T-helper 2 cell treated with Interferon-gamma antibody and Interleukin-4, amounts not matched to agents 5 μg/mL and 100 μg/mL, for 36 hours (primary cell): ENCODE results near the gene TTLL1.
"Not testable (repeated sequence)": the region's sequence is repeated elsewhere in the genome, so short reads cannot be mapped to it uniquely, and the experiment has no call there.

Experiments used
- DNase-seq: peaks from one replicate; pipeline ENCODE4 v3.0.0; 2021; ENCODE audit warnings: low spot score
- H3K27ac Mint-ChIP-seq: one replicate; pipeline ENCODE4 v1.8.0; 2021; ENCODE audit warnings: mild to moderate bottlenecking, mixed read lengths
- H3K27me3 Mint-ChIP-seq: one replicate; pipeline ENCODE4 v1.8.0; 2021; ENCODE audit warnings: low read depth, mixed read lengths
- H3K36me3 Mint-ChIP-seq: one replicate; pipeline ENCODE4 v1.8.0; 2021; ENCODE audit warnings: low read depth, mixed read lengths
- H3K4me1 Mint-ChIP-seq: one replicate; pipeline ENCODE4 v1.8.0; 2021; ENCODE audit warnings: low read depth, mixed read lengths
- H3K4me3 Mint-ChIP-seq: one replicate; pipeline ENCODE4 v1.8.0; 2022; ENCODE audit warnings: mild to moderate bottlenecking, moderate library complexity, mixed read lengths
- H3K9me3 Mint-ChIP-seq: one replicate; pipeline ENCODE4 v1.8.0; 2021; ENCODE audit warnings: mixed read lengths

Gene TTLL1

DNA sequence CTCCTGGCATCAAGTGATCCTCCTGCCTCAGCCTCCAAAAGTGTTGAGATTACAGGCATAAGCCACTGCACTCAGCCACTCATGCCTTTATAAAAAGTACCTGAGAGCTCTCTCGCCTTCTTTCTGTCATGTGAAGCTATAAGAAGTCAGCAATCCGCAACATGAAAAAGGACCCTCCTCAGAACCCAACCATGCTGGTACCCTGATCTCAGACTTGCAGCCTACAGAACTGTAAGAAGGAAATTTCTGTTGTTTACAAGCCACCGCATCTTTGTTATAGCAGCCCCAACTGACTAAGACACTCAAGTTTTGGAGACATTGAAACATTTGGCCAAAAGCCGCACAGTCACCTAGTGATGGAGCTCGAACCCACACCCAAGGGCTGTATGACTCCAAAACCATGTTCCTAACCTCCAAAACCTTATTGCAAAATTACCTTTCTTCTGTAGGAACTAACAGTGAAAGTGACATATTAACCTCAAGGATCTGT lies 83.1 kb downstream of the TTLL1 start:
- no peak for DNase-seq
- H3K4me1 Mint-ChIP-seq: peaks cover 35% of the 10 kb centered on the region
- H3K36me3 Mint-ChIP-seq: no peaks in the 10 kb centered on the region
- no peak overlapping the region for H3K27ac Mint-ChIP-seq
- no peak overlapping the region for H3K4me3 Mint-ChIP-seq
- H3K27me3 Mint-ChIP-seq: no peaks in the 10 kb centered on the region
- no peaks in the 10 kb centered on the region for H3K9me3 Mint-ChIP-seq

DNA sequence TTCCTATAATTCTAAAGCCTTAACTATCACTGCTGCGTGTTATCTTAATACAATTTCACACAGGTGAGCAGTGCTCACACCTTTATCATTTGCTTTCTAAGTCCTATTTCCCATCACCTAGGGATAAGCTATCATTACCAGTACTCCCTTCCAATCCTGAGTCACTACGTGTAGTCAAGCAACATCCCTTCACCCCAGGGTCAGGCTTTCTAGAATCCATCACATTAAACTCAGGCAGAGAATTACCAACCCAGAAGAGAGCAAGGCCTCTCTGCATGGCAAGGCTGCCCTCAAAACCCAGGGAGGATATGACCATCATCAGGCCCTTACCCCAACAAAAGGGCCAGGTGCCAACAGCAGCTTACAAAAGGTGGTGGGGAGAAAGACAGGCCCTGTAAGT lies 84.1 kb downstream of the TTLL1 start:
- no peak overlapping the region for H3K27ac Mint-ChIP-seq

DNA sequence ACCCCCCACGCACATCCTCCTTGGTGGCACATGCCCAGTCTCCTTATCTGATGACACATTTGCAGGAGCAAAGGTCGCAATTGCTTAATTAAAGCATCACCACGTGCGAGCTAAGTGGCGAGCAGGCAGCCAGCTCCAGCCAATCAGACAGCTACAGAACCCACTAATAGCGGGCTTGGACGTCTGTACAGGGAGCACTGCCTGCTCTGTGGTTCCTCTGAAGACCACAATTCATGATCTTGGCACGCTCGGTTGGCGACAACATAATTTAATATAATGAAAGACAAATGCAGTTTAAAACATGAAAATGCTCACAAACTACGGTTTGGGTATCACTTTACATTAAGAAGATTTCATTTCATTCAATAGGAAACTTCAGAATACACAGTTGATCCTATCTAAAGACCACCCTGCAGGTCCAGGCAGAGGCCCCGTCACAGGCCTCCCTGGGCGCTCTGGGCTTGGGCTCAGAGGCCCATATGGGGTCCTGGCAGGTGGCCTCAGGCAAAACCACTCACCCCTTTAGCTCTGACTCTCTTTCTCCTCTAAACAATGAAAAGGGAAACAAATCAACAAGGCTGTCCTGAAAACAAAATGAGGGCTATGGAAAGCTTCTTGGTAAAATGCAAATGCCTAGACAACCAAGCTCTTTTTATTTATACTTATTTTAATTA lies 84.7 kb downstream of the TTLL1 start:
- DNase-seq: no peak
- Mint-ChIP-seq H3K4me1 (peaks cover 45% of the 10 kb centered on the region), H3K27ac (no peak overlapping the region), H3K27me3 (no peaks in the 10 kb centered on the region), H3K9me3 (no peaks in the 10 kb centered on the region), H3K36me3 (no peaks in the 10 kb centered on the region), H3K4me3 (no peak overlapping the region)

More for the DNA sequence above, 84.1 kb downstream of the TTLL1 start:
- DNase-seq: no peak
- H3K4me1 Mint-ChIP-seq: peaks cover 44% of the 10 kb centered on the region
- no peaks in the 10 kb centered on the region for H3K27me3 Mint-ChIP-seq
- no peaks in the 10 kb centered on the region for H3K36me3 Mint-ChIP-seq
- no peaks in the 10 kb centered on the region for H3K9me3 Mint-ChIP-seq
- H3K4me3 Mint-ChIP-seq: no peak overlapping the region

DNA sequence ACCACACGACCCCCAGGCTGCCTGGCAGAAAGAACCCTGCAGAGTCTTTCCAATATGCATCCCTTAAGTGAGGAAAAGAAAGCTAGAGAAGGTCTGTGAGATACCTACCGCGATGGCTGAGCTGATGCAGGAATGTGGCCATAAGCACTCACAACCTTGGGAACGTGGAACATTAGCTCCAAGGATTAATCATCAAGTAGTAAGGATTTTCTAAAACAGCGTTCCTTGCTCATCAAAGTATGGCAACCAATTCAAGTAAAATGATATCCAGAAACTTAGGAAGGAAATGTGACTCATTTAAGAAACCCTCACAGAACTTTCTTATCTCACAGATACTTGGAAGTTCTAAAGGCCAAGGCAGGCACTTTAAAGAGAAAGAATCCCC lies 87.0 kb downstream of the TTLL1 start:
- DNase-seq: no peak
- Mint-ChIP-seq H3K27me3 (no peaks in the 10 kb centered on the region), H3K4me1 (peaks cover 56% of the 10 kb centered on the region), H3K9me3 (no peaks in the 10 kb centered on the region), H3K4me3 (peak overlapping the region; percentile 52), H3K36me3 (no peaks in the 10 kb centered on the region), H3K27ac (no peak overlapping the region)

DNA sequence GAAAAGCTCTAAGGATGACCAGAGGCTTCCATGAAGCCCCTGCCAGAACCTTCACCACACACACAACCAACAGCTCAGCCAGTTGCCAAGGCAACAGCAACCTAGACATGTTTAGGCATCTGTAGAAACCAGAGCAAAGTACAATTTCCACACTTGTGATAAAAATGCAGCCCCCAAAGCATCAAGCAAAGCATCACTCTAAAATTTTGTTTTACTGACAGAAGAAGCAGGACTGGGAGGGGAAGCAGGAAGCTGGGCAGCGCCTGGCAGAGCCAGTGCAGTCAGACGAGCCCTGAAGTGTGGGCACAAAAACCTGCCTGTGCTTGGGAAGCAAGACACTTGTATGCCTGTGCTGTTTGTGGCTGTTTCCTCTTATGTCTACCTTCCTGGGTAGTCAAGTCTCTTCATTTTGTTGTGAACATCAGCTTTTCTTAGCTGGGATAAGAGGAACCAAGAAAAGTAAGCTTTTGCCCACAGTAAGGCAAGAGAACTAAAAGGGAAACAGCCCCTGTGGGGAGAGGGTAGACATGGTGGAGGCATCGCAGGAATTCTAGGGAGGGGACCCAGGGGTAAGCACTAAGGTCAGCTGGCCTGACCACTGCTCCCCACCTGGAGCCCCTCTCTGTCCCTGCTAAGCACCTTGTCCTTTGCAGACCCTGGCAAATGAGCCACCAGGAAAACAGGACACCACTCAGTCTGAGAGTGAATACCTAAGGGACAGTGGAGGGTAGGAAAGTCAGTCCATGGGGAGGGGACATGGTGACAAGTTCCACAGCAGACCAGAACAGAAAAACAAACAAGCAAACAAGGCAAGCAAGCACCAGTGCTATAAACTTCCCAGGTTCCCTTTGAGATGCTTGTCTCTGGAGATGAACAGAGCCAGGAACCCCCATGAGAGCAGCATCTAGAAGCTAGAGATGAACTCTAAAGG lies 87.7 kb downstream of the TTLL1 start:
- peak overlapping the region; percentile 52 for H3K4me3 Mint-ChIP-seq
- no peaks in the 10 kb centered on the region for H3K9me3 Mint-ChIP-seq
- DNase-seq: no peak
- no peaks in the 10 kb centered on the region for H3K27me3 Mint-ChIP-seq
- H3K27ac Mint-ChIP-seq: peak overlapping the region; percentile 38
- H3K4me1 Mint-ChIP-seq: peaks cover 56% of the 10 kb centered on the region
- H3K36me3 Mint-ChIP-seq: no peaks in the 10 kb centered on the region

DNA sequence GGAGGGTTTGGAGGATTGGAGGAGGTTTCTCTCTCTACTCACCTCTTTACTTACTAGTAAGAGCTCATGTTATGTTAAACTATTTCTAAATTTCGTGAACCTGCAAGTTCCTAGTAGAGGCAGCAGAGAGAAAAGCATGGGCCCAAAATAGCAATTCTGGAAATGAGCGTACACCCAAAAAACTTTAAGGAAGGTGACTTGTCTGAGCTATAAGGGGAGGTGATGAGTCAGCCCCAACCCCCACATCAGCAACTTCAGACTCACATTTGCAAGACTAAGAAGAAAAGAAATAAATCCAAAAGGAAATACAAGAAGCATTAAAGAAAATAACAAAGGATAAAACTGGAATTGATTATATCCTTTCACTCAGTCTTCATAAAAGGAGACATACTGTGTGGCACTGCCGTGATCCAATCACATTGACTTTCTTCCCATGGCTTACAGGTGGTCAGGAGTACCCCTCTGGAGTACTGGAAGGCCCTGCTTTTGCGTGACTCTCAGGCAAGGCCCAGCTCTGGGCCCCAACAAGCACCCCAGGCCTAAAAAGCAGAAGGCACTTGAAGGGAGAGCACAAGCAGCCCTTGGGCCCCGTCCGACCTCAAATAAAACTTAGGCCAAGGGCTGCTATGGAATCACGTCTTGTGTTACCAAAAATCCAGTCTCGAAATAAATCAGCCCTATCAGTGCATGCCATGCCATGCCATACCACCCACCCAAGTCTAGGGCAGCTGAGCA lies 88.6 kb downstream of the TTLL1 start:
- Mint-ChIP-seq H3K27ac (peak overlapping the region; percentile 80), H3K4me3 (peak overlapping the region; percentile 67), H3K27me3 (no peaks in the 10 kb centered on the region), H3K36me3 (no peaks in the 10 kb centered on the region), H3K9me3 (no peaks in the 10 kb centered on the region), H3K4me1 (peaks cover 58% of the 10 kb centered on the region)
- peak; percentile 63 for DNase-seq

DNA sequence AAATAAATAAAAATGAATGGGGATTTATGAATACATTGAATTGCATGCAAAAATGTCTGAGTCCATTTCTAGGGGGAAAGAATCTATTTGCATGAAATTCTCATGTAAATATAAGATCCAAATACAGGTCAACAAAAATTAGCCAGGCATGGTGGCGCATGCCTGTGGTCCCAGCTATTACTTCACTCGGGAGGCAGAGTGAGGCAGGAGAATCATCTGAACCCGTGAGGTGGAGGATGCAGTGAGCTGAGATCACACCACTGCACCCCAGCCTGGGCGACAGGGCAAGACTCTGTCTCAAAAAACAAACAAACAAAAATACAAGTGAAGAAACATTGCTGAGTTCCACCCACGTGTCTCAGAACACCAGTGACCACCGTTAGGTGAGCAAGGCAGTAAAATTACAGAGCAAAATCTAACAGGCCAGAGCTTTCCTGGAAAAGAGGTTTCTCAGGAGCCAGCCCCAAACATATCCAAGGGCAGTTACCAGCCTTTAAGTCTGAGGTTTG lies 91.6 kb downstream of the TTLL1 start:
- Mint-ChIP-seq H3K4me1 (peaks cover 44% of the 10 kb centered on the region), H3K4me3 (no peak overlapping the region), H3K27me3 (no peaks in the 10 kb centered on the region), H3K9me3 (no peaks in the 10 kb centered on the region), H3K36me3 (no peaks in the 10 kb centered on the region), H3K27ac (peak overlapping the region; percentile 12)
- DNase-seq: no peak

DNA sequence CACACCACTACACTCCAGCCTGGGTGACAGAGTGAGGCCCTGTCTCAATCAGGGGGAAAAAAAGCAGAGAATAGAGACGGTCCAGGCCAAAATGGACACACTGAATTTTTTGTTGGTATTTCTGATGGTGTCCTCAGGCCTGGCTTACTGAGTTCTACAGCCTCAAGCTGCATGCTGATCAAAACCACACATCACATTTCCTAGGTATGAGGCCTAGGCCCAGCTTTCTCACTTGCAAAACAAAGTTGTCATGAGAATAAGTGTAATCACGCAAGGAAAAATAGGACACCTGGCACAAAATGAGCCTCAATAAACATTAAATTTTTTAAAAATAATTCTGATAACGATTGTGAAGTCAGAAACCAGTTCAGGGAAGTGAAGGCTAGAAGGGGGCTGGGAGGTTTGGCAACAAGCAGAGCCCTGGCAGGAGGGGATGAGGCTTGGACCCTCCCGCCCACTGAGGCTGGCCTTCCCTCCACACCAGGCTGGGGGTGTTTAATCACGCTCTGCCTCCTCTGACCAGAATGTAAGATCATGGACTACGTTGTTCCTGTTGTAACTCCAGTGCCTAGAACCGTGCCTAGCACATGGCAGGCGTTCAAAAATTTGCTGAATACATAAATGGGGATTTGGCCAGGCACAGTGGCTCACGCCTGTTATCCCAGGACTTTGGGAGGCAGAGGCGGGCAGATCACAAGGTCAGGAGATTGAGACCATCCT lies 92.4 kb downstream of the TTLL1 start:
- no peaks in the 10 kb centered on the region for H3K9me3 Mint-ChIP-seq
- no peak overlapping the region for H3K27ac Mint-ChIP-seq
- H3K36me3 Mint-ChIP-seq: peaks cover 2% of the 10 kb centered on the region
- H3K27me3 Mint-ChIP-seq: no peaks in the 10 kb centered on the region
- H3K4me3 Mint-ChIP-seq: no peak overlapping the region
- DNase-seq: no peak
- peaks cover 36% of the 10 kb centered on the region for H3K4me1 Mint-ChIP-seq

DNA sequence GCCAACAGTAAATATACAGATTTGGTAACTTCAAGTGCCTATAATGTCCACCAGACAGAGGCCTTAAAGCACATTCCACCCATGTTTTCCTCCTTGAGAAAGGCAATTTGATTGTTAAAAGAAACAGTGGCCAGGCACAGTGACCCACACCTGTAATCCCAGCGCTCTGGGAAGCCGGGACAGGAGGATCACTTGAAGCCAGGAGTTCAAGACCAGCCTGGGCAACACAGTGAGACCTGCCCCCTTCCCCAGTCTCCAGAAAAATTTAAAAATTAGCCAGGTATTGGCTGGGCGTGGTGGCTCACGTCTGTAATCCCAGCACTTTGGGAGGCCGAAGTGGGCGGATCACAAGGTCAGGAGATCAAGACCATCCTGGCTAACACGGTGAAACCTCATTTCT lies 93.5 kb downstream of the TTLL1 start:
- not testable (repeated sequence) for H3K27me3 Mint-ChIP-seq, H3K36me3 Mint-ChIP-seq, DNase-seq, H3K27ac Mint-ChIP-seq, H3K9me3 Mint-ChIP-seq, H3K4me3 Mint-ChIP-seq
- peaks cover 25% of the 10 kb centered on the region for H3K4me1 Mint-ChIP-seq

DNA sequence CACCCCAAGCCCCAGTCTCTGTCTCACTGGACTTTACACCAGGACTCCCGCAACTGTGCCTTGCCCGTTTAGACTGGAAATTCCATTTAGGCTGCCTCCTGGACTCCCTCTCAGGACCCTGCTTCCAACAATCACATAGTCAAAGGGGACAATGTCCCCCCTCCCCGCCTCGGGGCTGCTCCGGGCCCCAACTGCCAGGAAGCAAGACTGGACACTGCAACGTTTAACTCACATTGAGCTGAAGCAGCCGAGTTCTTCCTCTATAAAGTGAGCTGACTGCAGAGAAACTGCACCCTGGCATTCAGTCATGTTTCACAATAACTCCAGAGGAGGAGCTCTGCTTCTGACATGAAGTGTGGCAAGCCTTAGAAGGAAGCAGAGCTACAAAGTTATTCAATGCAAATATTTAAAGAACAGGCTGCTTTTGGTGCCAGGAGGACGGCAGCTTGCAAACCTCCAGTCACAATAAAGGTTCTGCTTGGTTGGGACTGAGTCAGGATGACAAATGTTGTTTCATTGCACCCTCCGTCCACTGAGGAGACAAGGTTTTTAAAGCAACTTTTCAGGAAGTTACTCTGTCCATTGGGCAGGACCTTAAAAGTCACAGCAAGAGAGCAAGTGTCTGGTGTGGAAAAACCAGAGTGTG lies 94.2 kb downstream of the TTLL1 start:
- H3K27me3 Mint-ChIP-seq: no peaks in the 10 kb centered on the region
- no peak overlapping the region for H3K4me3 Mint-ChIP-seq
- peaks cover 20% of the 10 kb centered on the region for H3K4me1 Mint-ChIP-seq
- H3K9me3 Mint-ChIP-seq: no peaks in the 10 kb centered on the region
- DNase-seq: no peak
- H3K36me3 Mint-ChIP-seq: peaks cover 2% of the 10 kb centered on the region
- H3K27ac Mint-ChIP-seq: no peak overlapping the region

DNA sequence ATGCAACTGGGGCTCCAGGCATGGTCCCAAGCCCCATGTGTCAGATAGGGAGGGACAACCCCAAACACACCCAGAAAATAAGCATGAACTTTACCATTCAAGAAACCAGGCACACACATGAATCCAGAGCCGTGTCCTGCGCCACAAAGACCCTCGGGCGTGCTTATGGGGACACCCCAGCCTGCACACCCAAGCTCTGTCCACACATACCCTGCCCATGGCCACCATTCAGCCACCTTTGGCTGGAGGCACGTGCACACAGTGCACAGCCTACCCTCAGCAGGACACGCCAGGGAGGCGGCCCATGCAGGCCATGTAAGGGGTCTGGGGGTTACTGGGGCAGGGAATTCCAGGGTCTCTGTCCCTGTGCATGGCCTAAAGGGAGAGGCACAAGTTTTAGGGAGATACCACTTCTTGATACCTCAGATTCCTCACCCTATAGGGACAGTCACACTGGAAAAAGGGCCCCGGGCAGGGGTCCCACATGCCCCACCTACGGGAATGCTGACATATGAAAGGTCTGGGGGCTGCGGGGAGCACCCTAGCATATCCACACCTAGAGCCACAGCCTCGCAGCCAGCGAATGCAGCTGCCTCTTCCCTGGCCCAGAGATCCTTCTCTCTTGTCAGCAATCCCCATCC lies 94.8 kb downstream of the TTLL1 start:
- no peak overlapping the region for H3K27ac Mint-ChIP-seq
- peaks cover 2% of the 10 kb centered on the region for H3K36me3 Mint-ChIP-seq
- no peak for DNase-seq
- H3K4me3 Mint-ChIP-seq: no peak overlapping the region
- no peaks in the 10 kb centered on the region for H3K9me3 Mint-ChIP-seq
- H3K4me1 Mint-ChIP-seq: peaks cover 18% of the 10 kb centered on the region
- H3K27me3 Mint-ChIP-seq: no peaks in the 10 kb centered on the region

DNA sequence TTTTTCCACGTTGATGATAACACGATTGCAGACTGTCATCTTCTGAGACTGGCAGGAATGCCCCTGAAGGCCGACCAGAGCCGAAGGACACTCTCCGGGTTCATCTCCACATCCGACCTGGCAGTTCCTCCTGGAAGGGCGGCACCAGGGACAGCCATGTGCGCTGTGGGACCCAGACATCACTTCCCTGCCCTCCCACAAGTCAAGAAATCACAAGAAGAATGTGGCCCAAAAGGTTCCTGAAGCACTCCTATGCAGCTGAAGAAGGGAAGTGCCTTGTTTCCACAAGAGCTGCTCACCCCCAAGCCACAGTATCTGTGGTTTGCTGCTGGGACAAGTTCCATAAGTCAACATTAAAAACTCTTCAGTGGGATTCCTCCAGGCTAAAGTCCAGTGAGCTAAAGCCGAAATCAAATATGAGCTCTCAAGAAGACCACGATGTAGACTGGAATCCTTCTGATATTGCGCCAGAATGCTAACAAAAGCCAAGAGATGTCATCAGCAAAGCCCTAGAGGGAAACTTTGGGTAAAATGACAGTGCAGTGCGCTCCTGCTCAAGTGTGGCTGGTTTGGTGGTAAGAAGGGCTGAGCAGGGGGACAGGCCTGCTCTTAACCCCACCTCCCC lies 95.4 kb downstream of the TTLL1 start:
- DNase-seq: no peak
- H3K36me3 Mint-ChIP-seq: peaks cover 2% of the 10 kb centered on the region
- H3K4me3 Mint-ChIP-seq: no peak overlapping the region
- no peaks in the 10 kb centered on the region for H3K27me3 Mint-ChIP-seq
- H3K9me3 Mint-ChIP-seq: no peaks in the 10 kb centered on the region
- H3K4me1 Mint-ChIP-seq: peaks cover 14% of the 10 kb centered on the region
- no peak overlapping the region for H3K27ac Mint-ChIP-seq
